HepG2 (cell line): Measurements from ENCODE around the gene PGM2. TPM values are rescaled to one million over a fixed set of nuclear protein-coding genes. Genes with fewer than 3 reads are reported as not detected.

Source experiments
- ATAC-seq: fragments of 200-7000 bp; cut with Tn5 transposase; 3 replicates; pipeline ENCODE4 v1.9.1; 2020; ENCODE audit warnings: mild to moderate bottlenecking, moderate library complexity
- BruUV-seq: library from RNA; stranded (reverse); fragments of 400-500 nt; replicated peaks from 2 replicates; lab custom pipeline; 2021; lab: Mats Ljungman, UMichigan
- CTCF ChIA-PET: fragments of 300-600 bp; formaldehyde crosslinking; extraction: SDS; loops from one replicate; lab custom pipeline; 2021; ENCODE audit warnings: low total read pairs, inconsistent platforms, low intra/inter-chr PET ratio; lab: Yijun Ruan, JAX
- POLR2A ChIA-PET: fragments of 350-600 bp; sonication (Branson Sonifier 250); formaldehyde crosslinking; loops from one replicate; lab custom pipeline; 2020; ENCODE audit warnings: antibody characterized with exemption, inconsistent platforms; lab: Yijun Ruan, JAX
- DNase-seq: peaks from one replicate; pipeline ENCODE4 v3.0.0-alpha.2; 2015; ENCODE audit warnings: low spot score
- FAIRE-seq: peaks from 3 replicates; lab custom pipeline; 2011; peaks lifted over from hg19 to GRCh38; lab: Jason Lieb, UNC
- H2AFZ ChIP-seq: one replicate; pipeline ENCODE4 v1.6.1; 2011; ENCODE audit warnings: low read length, inconsistent platforms
- H3K27ac ChIP-seq: fragments of 300-600 bp; 3 replicates; pipeline ENCODE4 v1.8.0; 2011; ENCODE audit warnings: mixed run types, mild to moderate bottlenecking, mixed read lengths, low read length, inconsistent platforms; ENCODE audit not compliant: insufficient read depth; ENCODE audit errors: extremely low read length
- H3K27me3 ChIP-seq, 2 experiments: fragments of 200-600 bp in 1 of 2; 2 replicates in 1 of 2; 3 replicates in 1 of 2; pipeline versions ENCODE4 v1.6.0 to v1.8.0; 2011; ENCODE audit warnings: low read length in 2 of 2, mild to moderate bottlenecking in 2 of 2, moderate library complexity in 2 of 2, inconsistent platforms in 1 of 2; ENCODE audit not compliant: insufficient read depth in 2 of 2, control insufficient read depth in 1 of 2
- H3K36me3 ChIP-seq, 2 experiments: fragments of 200-600 bp in 1 of 2; replicated peaks in 1 of 2; 2 replicates in 1 of 2; 3 replicates in 1 of 2; pipeline versions ENCODE4 v1.5.1 to v1.8.0; 2011; ENCODE audit warnings: low read length in 2 of 2, inconsistent platforms in 1 of 2; ENCODE audit not compliant: insufficient read depth in 2 of 2, control insufficient read depth in 1 of 2
- H3K4me1 ChIP-seq: 2 replicates; pipeline ENCODE4 v1.5.1; 2012; ENCODE audit warnings: low read length, inconsistent platforms; ENCODE audit not compliant: insufficient read depth
- H3K4me2 ChIP-seq: 2 replicates; pipeline ENCODE4 v1.6.0; 2011; ENCODE audit warnings: low read depth, low read length, inconsistent platforms
- H3K4me3 ChIP-seq, 3 experiments: fragments of 200-600 bp in 1 of 3; sonication (generic), shearing (Covaris generic) in 1 of 3; replicated peaks in 1 of 3; 2 replicates each; pipeline ENCODE4 v1.5.1; 2011 to 2016; ENCODE audit warnings: low read length in 3 of 3, inconsistent platforms in 2 of 3, low read depth in 2 of 3, mild to moderate bottlenecking in 2 of 3, control low read depth in 1 of 3, mixed read lengths in 1 of 3; ENCODE audit not compliant: insufficient read depth in 1 of 3
- H3K79me2 ChIP-seq: one replicate; pipeline ENCODE4 v1.6.1; 2011; ENCODE audit warnings: low read length, inconsistent platforms; ENCODE audit not compliant: insufficient read depth
- H3K9ac ChIP-seq: 2 replicates; pipeline ENCODE4 v1.6.0; 2011; ENCODE audit warnings: mild to moderate bottlenecking, low read depth, low read length, inconsistent platforms; ENCODE audit not compliant: insufficient read depth
- H3K9me3 ChIP-seq: 2 replicates; pipeline ENCODE4 v1.5.1; 2012; ENCODE audit warnings: mild to moderate bottlenecking, low read length
- H4K20me1 ChIP-seq: 2 replicates; pipeline ENCODE4 v1.6.0; 2011; ENCODE audit warnings: inconsistent platforms, mild to moderate bottlenecking, low read length, moderate library complexity; ENCODE audit not compliant: insufficient read depth
- MAFF ChIP-seq: IDR thresholded peaks from 2 replicates; pipeline ENCODE4 v1.6.1; 2011; ENCODE audit warnings: low read depth, low read length, improper control_type of control experiment
- MAFK ChIP-seq, 2 experiments: IDR thresholded peaks in 1 of 2; conservative IDR thresholded peaks in 1 of 2; 2 replicates each; pipeline ENCODE4 v1.6.1; 2011; ENCODE audit warnings: improper control_type of control experiment in 2 of 2, low read length in 2 of 2
- WGBS: methylation state at CpG from one replicate; pipeline ENCODE4 v1.1.6; 2017; ENCODE audit warnings: low lambda C conversion rate; 5-methylcytosine and 5-hydroxymethylcytosine counted together
- in situ Hi-C: cut with HindIII; loops from 2 replicates; pipeline ENCODE4 v1.10.0; 2017; ENCODE audit warnings: low pct_unique_long_range_greater_than_20kb; ENCODE audit not compliant: extremely low pct_ligation_motif_present
- intact Hi-C: fragments of 100-400 bp; cut with micrococcal nuclease; formaldehyde crosslinking; loops from one replicate; pipeline ENCODE4 v1.10.0; 2022; ENCODE audit not compliant: unreplicated experiment
- polyA plus RNA-seq, 8 experiments: library from polyadenylated mRNA; depleted of rRNA in 3 of 8; stranded (reverse) in 7 of 8; unstranded in 1 of 8; fragments of >200 nt; fragmentation: Illumina TruSeq in 4 of 8; extraction: Trizol in 4 of 8; gene quantifications; 2 replicates each; pipeline versions ENCODE4 v1.2.1 to v1.2.3, GENCODE V29; 2011 to 2016; ENCODE audit warnings: low read depth in 4 of 8, missing spikeins in 1 of 8, mixed read lengths in 1 of 8; ENCODE audit not compliant: insufficient read depth in 1 of 8
- total RNA-seq, 5 experiments: library from RNA; depleted of rRNA; stranded (reverse); fragments of >200 nt; fragmentation: Illumina TruSeq; extraction: Trizol; gene quantifications; 2 replicates each; pipeline ENCODE4 v1.2.3, GENCODE V29; 2016; ENCODE audit warnings: low read depth in 1 of 5
- TF ChIP-seq, protein P1 (sequence below): sonication (generic); formaldehyde crosslinking; IDR thresholded peaks from 2 replicates; pipeline ENCODE4 v1.4.0; 2020; ENCODE audit warnings: missing genetic modification reagents, borderline replicate concordance
- TF ChIP-seq, protein P2 (sequence below): fragments of 450-650 bp; IDR thresholded peaks from 2 replicates; pipeline ENCODE4 v1.6.1; 2016

PGM2 gene
- total and polyA plus RNA-seq, 2 of the 13 experiments (the other 11 are each of a cell fraction or from before 2014, with no cell fraction given): 14.6 to 36.9 TPM

DNA sequence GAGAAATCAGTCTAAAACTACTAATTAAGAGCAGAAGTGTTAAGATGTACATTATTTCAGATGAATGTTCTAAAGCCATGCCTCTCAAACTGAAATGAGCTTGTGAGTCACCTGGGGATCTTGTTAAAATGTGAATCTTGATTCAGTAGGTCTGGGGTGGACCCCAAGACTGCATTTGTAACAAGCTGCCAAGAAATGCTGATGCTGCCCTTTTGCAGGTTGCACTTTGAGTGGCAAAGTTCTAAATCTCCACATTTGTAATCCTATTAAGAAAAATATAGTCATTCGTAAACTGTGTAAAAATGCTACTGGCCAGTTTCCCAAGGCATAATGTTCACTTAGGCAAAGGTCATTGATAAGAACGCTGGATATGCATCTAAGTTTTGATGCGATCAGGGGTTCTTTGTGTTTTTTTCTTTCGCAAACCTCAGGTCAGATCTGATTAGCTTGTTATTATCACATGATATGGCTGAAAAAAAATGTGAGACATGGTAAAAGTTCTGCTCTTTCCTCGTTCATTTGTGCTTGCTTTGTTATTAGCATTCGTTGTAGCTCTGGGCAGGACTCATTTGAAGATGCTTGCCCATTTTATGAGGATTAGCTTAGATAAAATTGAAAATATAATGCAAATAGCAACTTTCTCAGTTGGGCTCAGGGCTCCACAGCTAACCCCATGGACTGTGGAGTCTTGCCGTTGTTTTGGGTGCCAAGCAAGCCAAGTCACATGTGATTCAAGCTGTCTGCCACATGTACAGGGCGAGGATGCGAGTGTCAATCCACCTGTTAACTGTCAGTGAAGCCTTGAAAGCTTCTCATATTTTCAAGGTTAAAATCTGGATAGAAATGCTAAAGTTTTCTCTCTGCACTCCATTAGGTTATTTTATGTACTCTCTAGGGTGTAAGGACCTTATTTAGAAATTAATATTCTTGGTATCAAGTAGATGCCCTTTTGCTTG, 76.5 kb downstream of the PGM2 start:
- Histone ChIP-seq H3K4me1 (peaks cover 7% of the 10 kb centered on the region; the same call in 1 of the 2 replicates), H4K20me1 (no peaks in the 10 kb centered on the region), H3K79me2 (no peaks in the 10 kb centered on the region), H3K9ac (no peak overlapping the region), H3K36me3 (no peaks in the 10 kb centered on the region), H2AFZ (no peak overlapping the region), H3K27me3 (peaks cover 0 to 10% of the 10 kb centered on the region in 2 experiments; a peak in 1 of 5 replicates), H3K9me3 (no peaks in the 10 kb centered on the region), H3K4me2 (no peak overlapping the region), H3K27ac (no peak overlapping the region), H3K4me3 (no peak overlapping the region)
- ATAC-seq (no peak), FAIRE-seq (no peak), DNase-seq (no peak)
- intact Hi-C loops (no loop called here), in situ Hi-C loops (no loop called here)
- POLR2A ChIA-PET: no interaction called here
- CTCF ChIA-PET: no interaction called here
- WGBS: 31% methylated on average over 9 of the region's 9 CpGs
- no TSS peak for BruUV-seq
- TF ChIP-seq, protein P1, sequence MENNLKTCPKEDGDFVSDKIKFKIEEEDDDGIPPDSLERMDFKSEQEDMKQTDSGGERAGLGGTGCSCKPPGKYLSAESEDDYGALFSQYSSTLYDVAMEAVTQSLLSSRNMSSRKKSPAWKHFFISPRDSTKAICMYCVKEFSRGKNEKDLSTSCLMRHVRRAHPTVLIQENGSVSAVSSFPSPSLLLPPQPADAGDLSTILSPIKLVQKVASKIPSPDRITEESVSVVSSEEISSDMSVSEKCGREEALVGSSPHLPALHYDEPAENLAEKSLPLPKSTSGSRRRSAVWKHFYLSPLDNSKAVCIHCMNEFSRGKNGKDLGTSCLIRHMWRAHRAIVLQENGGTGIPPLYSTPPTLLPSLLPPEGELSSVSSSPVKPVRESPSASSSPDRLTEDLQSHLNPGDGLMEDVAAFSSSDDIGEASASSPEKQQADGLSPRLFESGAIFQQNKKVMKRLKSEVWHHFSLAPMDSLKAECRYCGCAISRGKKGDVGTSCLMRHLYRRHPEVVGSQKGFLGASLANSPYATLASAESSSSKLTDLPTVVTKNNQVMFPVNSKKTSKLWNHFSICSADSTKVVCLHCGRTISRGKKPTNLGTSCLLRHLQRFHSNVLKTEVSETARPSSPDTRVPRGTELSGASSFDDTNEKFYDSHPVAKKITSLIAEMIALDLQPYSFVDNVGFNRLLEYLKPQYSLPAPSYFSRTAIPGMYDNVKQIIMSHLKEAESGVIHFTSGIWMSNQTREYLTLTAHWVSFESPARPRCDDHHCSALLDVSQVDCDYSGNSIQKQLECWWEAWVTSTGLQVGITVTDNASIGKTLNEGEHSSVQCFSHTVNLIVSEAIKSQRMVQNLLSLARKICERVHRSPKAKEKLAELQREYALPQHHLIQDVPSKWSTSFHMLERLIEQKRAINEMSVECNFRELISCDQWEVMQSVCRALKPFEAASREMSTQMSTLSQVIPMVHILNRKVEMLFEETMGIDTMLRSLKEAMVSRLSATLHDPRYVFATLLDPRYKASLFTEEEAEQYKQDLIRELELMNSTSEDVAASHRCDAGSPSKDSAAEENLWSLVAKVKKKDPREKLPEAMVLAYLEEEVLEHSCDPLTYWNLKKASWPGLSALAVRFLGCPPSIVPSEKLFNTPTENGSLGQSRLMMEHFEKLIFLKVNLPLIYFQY (CRISPR knock-in tag): no peak
- TF ChIP-seq, protein P2, sequence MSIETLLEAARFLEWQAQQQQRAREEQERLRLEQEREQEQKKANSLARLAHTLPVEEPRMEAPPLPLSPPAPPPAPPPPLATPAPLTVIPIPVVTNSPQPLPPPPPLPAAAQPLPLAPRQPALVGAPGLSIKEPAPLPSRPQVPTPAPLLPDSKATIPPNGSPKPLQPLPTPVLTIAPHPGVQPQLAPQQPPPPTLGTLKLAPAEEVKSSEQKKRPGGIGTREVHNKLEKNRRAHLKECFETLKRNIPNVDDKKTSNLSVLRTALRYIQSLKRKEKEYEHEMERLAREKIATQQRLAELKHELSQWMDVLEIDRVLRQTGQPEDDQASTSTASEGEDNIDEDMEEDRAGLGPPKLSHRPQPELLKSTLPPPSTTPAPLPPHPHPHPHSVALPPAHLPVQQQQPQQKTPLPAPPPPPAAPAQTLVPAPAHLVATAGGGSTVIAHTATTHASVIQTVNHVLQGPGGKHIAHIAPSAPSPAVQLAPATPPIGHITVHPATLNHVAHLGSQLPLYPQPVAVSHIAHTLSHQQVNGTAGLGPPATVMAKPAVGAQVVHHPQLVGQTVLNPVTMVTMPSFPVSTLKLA: peak; percentile 63
- TF ChIP-seq MAFK (conservative IDR thresholded peaks at IDR 0.05 in 1 of 2, IDR thresholded peaks at IDR 0.05 in 1 of 2; ENCODE audit: low read length in 2 of 2): peak; percentile 52 to 72; a peak in 3 of 4 replicates
- TF ChIP-seq MAFF: peak; percentile 59; the same call in 1 of the 2 replicates
